K562 (cell line): ENCODE data around the gene OR7C1. TPM values are rescaled to one million over a fixed set of nuclear protein-coding genes. Genes with fewer than 3 reads are reported as not detected.

Source experiments
- CHCHD3 ChIP-seq: fragments of 250-450 bp; sonication (Bioruptor Pico); IDR thresholded peaks from 2 replicates; pipeline ENCODE4 v2.1.2; 2022; ENCODE audit warnings: mild to moderate bottlenecking
- HMBOX1 ChIP-seq: sonication (generic); IDR thresholded peaks from 2 replicates; pipeline ENCODE4 v1.6.1; 2016
- KLF16 ChIP-seq: IDR thresholded peaks from 2 replicates; pipeline ENCODE4 v1.6.1; 2016; ENCODE audit warnings: antibody characterized with exemption
- MCM2 ChIP-seq: fragments of 450-650 bp; IDR thresholded peaks from 2 replicates; pipeline ENCODE4 v1.6.1; 2017; ENCODE audit warnings: low read depth, mild to moderate bottlenecking
- NFE2 ChIP-seq: IDR thresholded peaks from 2 replicates; pipeline ENCODE4 v1.6.1; 2014; ENCODE audit warnings: antibody characterized with exemption, low read depth
- PML ChIP-seq: IDR thresholded peaks from 2 replicates; pipeline ENCODE4 v1.6.1; 2012; ENCODE audit warnings: low read length, inconsistent platforms
- TCF7 ChIP-seq: sonication (generic); IDR thresholded peaks from 2 replicates; pipeline ENCODE4 v1.6.1; 2016; ENCODE audit warnings: antibody characterized with exemption, borderline replicate concordance
- UBTF ChIP-seq, 2 experiments: IDR thresholded peaks; 2 replicates each; pipeline ENCODE4 v1.6.1; 2012; ENCODE audit warnings: improper control_type of control experiment in 2 of 2, low read depth in 2 of 2, low read length in 2 of 2, borderline replicate concordance in 1 of 2
- ZNF140 ChIP-seq: fragments of 250-450 bp; sonication (Bioruptor Pico); IDR thresholded peaks from 2 replicates; pipeline ENCODE4 v1.8.0; 2021; ENCODE audit warnings: moderate library complexity, mild to moderate bottlenecking, inconsistent platforms
- ZNF407 ChIP-seq: fragments of 450-650 bp; IDR thresholded peaks from 2 replicates; pipeline ENCODE4 v1.6.1; 2016; ENCODE audit warnings: low read depth
- ZNF655 ChIP-seq: fragments of 250-450 bp; sonication (Bioruptor Pico); IDR thresholded peaks from 2 replicates; pipeline ENCODE4 v1.5.0; 2021
- ZNF785 ChIP-seq: fragments of 250-450 bp; sonication (Bioruptor Pico); IDR thresholded peaks from 2 replicates; pipeline ENCODE4 v1.4.0; 2020; ENCODE audit warnings: mild to moderate bottlenecking
- polyA plus RNA-seq, 8 experiments: library from polyadenylated mRNA; depleted of rRNA in 4 of 8; stranded (reverse) in 5 of 8; unstranded in 3 of 8; fragments of >200 nt; fragmentation: Nextera tagmentation in 2 of 8; fragmentation: Illumina TruSeq in 1 of 8; extraction: Ambion mirVana in 2 of 8; extraction: Trizol in 1 of 8; gene quantifications; 2 replicates each; pipeline versions ENCODE4 v1.2.1 to v1.2.3, GENCODE V29; 2011 to 2014; ENCODE audit warnings: inconsistent platforms in 1 of 8, missing spikeins in 1 of 8
- total RNA-seq, 7 experiments: library from RNA; depleted of rRNA in 6 of 7; stranded (reverse); fragments of >200 nt in 6 of 7; fragmentation: Illumina TruSeq in 2 of 7; extraction: Trizol in 2 of 7; gene quantifications; 2 replicates each; pipeline versions ENCODE4 v1.2.1 to v1.2.3, GENCODE V29; 2011 to 2021; ENCODE audit warnings: low replicate concordance in 1 of 7

The OR7C1 gene
- total and polyA plus RNA-seq, 9 of the 15 experiments (the other 6 are each of a cell fraction or from before 2014, with no cell fraction given) = 0.01 to 0.18 (median 0.10) TPM; not detected in 1

GRCh38 chr19:14764401-14764800, 70.6 kb downstream of the OR7C1 start (continued):
- TF ChIP-seq ZNF407 (no peak), TCF7 (no peak), UBTF (IDR thresholded peaks at IDR 0.05; ENCODE audit: borderline replicate concordance in 1 of 2, low read depth in 2 of 2, low read length in 2 of 2) (no peak), KLF16 (no peak), HMBOX1 (no peak), PML (no peak), ZNF785 (CRISPR knock-in tag) (no peak), ZNF140 (no peak), MCM2 (no peak), NFE2 (no peak), CHCHD3 (CRISPR knock-in tag) (no peak), ZNF655 (CRISPR knock-in tag) (no peak)
